ENCODE results near the gene ANO2. TPM values are rescaled to one million over a fixed set of nuclear protein-coding genes. Genes with fewer than 3 reads are reported as not detected.

The ANO2 gene
- total RNA-seq, 1 donor from 2014 or later, result 2.6 TPM

DNA sequence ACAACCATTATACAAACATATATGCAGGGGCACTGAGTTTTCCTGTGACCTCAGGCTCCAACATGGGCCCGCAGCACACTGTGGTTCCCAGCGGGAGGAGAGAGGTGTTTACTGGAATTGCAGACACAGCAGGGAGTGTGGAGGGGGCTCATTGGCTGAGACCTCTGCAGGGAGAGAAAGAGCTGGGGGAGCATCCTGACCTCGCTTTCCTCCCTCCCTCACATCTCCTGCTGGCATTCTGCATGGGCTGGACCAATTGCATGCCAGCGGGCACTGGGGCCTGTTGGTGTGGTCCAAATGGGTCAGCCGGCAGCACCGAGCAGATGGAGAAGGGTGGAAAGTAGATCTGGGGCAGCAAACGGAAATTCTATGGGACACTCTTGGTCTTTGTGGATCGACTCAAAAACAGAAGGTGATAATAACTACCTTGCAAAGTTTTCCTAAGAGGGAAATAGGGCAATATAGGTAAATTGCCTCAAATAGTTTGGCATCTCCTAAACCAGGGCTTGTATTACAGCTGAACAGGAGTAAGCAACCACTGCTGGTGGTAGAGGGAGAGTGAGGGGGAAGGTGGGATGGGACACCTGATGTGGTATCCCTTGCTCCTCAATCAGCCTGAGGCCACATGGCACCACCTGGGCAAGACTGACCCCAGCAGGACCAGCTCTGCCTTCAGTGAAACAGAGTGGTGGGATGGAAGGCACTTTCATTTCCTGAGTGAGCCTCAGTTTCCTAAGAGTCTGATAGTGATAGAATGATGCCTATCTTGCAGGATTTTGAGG is 426.3 kb downstream of the ANO2 start:
- peaks cover 4% of the 10 kb centered on the region for H3K4me1 Mint-ChIP-seq (ENCODE audit: unreplicated experiment)
- TF ChIP-seq, protein P1, sequence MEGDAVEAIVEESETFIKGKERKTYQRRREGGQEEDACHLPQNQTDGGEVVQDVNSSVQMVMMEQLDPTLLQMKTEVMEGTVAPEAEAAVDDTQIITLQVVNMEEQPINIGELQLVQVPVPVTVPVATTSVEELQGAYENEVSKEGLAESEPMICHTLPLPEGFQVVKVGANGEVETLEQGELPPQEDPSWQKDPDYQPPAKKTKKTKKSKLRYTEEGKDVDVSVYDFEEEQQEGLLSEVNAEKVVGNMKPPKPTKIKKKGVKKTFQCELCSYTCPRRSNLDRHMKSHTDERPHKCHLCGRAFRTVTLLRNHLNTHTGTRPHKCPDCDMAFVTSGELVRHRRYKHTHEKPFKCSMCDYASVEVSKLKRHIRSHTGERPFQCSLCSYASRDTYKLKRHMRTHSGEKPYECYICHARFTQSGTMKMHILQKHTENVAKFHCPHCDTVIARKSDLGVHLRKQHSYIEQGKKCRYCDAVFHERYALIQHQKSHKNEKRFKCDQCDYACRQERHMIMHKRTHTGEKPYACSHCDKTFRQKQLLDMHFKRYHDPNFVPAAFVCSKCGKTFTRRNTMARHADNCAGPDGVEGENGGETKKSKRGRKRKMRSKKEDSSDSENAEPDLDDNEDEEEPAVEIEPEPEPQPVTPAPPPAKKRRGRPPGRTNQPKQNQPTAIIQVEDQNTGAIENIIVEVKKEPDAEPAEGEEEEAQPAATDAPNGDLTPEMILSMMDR (conservative IDR thresholded peaks at IDR 0.05), result no peak
- H3K36me3 Mint-ChIP-seq, result peaks cover 10% of the 10 kb centered on the region
- no peak overlapping the region for H3K4me3 Mint-ChIP-seq
- H3K9me3 Mint-ChIP-seq, result no peaks in the 10 kb centered on the region
- DNase-seq (ENCODE audit: extremely low spot score, unreplicated experiment), result no peak
- no peak overlapping the region for H3K27ac Mint-ChIP-seq
- H3K27me3 Mint-ChIP-seq, result peaks cover 20% of the 10 kb centered on the region

DNA sequence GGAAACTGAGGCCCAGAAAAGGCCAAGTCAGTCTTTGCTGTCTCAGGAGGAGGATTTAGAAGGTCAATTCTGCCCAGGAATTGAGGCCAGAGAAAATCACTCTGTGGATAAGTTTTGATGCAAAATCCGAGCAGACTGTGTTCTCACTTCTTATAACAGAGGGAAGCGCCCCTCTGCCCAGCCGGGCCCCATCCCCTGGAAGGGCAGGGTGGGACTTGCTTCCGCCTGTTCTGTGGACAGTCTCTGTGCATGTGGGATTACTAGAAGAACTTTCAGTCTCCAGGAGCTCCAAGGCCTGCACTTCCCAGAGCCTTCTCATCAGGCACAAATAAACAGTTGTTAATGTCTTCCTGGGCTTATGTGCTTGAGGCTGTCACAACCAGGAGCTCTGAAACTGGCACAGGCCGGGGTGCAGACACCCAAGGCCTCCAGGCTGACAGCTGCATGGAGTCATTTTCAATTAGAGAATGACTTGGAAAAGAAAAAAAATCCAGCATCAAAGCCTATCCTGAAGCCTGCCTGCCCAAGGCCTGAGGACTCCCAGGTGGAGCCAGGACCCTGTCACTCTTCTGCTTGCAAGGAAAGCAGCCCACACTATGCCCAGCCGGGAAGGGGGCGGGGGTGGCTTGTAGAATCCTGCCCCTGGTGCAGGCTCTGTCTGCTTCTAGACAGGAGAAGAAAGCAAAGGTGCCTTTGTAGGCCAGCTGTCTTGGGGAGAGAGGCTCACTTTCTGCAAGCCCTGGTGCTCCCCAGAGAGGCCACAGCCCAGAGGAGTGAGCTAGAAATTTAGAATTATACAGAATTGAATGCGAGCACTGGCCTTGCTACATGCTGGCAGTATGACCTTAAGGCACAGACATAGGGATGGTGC is 428.5 kb downstream of the ANO2 start:
- Mint-ChIP-seq H3K9me3 (no peaks in the 10 kb centered on the region), H3K27ac (no peak overlapping the region), H3K4me1 (ENCODE audit: unreplicated experiment) (peaks cover 5% of the 10 kb centered on the region), H3K36me3 (peaks cover 10% of the 10 kb centered on the region), H3K4me3 (no peak overlapping the region), H3K27me3 (peaks cover 37% of the 10 kb centered on the region)
- TF ChIP-seq, protein P1 (conservative IDR thresholded peaks at IDR 0.05), result no peak
- DNase-seq (ENCODE audit: extremely low spot score, unreplicated experiment), result no peak

- no peak overlapping the region for H3K27ac Mint-ChIP-seq
- no peak for DNase-seq (ENCODE audit: extremely low spot score, unreplicated experiment)
- peaks cover 20% of the 10 kb centered on the region for H3K36me3 Mint-ChIP-seq
- TF ChIP-seq, protein P1 (conservative IDR thresholded peaks at IDR 0.05), result no peak
- peaks cover 5% of the 10 kb centered on the region for H3K4me1 Mint-ChIP-seq (ENCODE audit: unreplicated experiment)
- H3K9me3 Mint-ChIP-seq, result no peaks in the 10 kb centered on the region
- H3K27me3 Mint-ChIP-seq, result peaks cover 45% of the 10 kb centered on the region
- no peak overlapping the region for H3K4me3 Mint-ChIP-seq
Measured at GRCh38 chr12:5515458-5515857, 429.6 kb downstream of the ANO2 start.

- no peak overlapping the region for H3K4me3 Mint-ChIP-seq
- H3K27ac Mint-ChIP-seq, result no peak overlapping the region
- DNase-seq (ENCODE audit: extremely low spot score, unreplicated experiment), result peak; percentile 34
Measured at GRCh38 chr12:5514545-5514944, 430.5 kb downstream of the ANO2 start.

DNA sequence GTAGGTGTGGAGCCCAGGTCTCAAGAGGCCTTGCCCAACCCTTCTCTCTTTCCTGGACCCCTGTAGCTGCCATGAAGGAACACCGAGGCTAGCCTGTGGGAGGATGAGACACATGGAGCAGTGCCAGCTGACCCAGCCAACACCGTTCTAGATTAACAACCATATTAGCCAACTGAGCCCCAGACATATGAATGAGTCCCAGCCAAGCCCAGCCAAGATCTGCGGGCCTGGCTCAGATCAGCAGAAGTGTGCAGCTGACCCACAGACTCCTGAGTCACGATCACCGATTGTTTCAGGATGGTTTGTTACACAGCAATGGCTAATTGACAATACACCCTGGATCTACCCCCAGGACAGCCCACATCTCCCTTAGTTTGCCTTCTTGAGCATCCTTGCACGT is 431.0 kb downstream of the ANO2 start:
- Mint-ChIP-seq H3K27me3 (peaks cover 47% of the 10 kb centered on the region), H3K36me3 (peaks cover 20% of the 10 kb centered on the region), H3K4me3 (no peak overlapping the region), H3K4me1 (ENCODE audit: unreplicated experiment) (peaks cover 5% of the 10 kb centered on the region), H3K9me3 (no peaks in the 10 kb centered on the region), H3K27ac (no peak overlapping the region)
- DNase-seq (ENCODE audit: extremely low spot score, unreplicated experiment), result no peak
- TF ChIP-seq, protein P1 (conservative IDR thresholded peaks at IDR 0.05), result no peak

More at GRCh38 chr12:5514545-5514944, 430.5 kb downstream of the ANO2 start:
- H3K27me3 Mint-ChIP-seq, result peaks cover 48% of the 10 kb centered on the region
- TF ChIP-seq, protein P1 (conservative IDR thresholded peaks at IDR 0.05), result no peak
- no peaks in the 10 kb centered on the region for H3K9me3 Mint-ChIP-seq
- peaks cover 20% of the 10 kb centered on the region for H3K36me3 Mint-ChIP-seq
- H3K4me1 Mint-ChIP-seq (ENCODE audit: unreplicated experiment), result peaks cover 5% of the 10 kb centered on the region

All from type B pancreatic cell (in vitro differentiated cells).